Measurements from ENCODE around the gene TOMM7.
"Not testable (repeated sequence)": the region's sequence is repeated elsewhere in the genome, so short reads cannot be mapped to it uniquely, and the experiment has no call there.

The TOMM7 gene

GRCh38 chr7:22814261-22815208 lies 8.1 kb downstream of the TOMM7 start:
- no peak for DNase-seq

- no peak for DNase-seq
These were observed 10.3 kb downstream of the TOMM7 start for GRCh38 chr7:22812353-22812752.

- DNase-seq = no peak
These were observed 10.8 kb downstream of the TOMM7 start for GRCh38 chr7:22811746-22812280.

- no peak for DNase-seq
These were observed 11.8 kb downstream of the TOMM7 start for GRCh38 chr7:22810843-22811242.

- DNase-seq = no peak
These were observed 12.6 kb downstream of the TOMM7 start for GRCh38 chr7:22809902-22810642.

GRCh38 chr7:22808140-22808539 lies 14.5 kb downstream of the TOMM7 start:
- DNase-seq = no peak

GRCh38 chr7:22806752-22807151 lies 15.9 kb downstream of the TOMM7 start:
- no peak for DNase-seq

- no peak for DNase-seq
These were observed 17.4 kb downstream of the TOMM7 start for GRCh38 chr7:22805227-22805626.

GRCh38 chr7:22802831-22803230 lies 19.8 kb downstream of the TOMM7 start:
- DNase-seq = not testable (repeated sequence)

GRCh38 chr7:22802426-22802825 lies 20.2 kb downstream of the TOMM7 start:
- DNase-seq = no peak

GRCh38 chr7:22801912-22802311 lies 20.7 kb downstream of the TOMM7 start:
- no peak for DNase-seq

- no peak for DNase-seq
These were observed 23.0 kb downstream of the TOMM7 start for GRCh38 chr7:22799633-22800032.

- DNase-seq = no peak
These were observed 28.8 kb downstream of the TOMM7 start for GRCh38 chr7:22793593-22794462.

GRCh38 chr7:22791204-22792158 lies 31.2 kb downstream of the TOMM7 start:
- DNase-seq = no peak

- not testable (repeated sequence) for DNase-seq
These were observed 32.0 kb downstream of the TOMM7 start for GRCh38 chr7:22790640-22791039.

- no peak for DNase-seq
These were observed 34.7 kb downstream of the TOMM7 start for GRCh38 chr7:22787951-22788350.

- DNase-seq = no peak
These were observed 36.2 kb downstream of the TOMM7 start for GRCh38 chr7:22786290-22786932.

- no peak for DNase-seq
These were observed 38.3 kb downstream of the TOMM7 start for GRCh38 chr7:22784346-22784745.

- DNase-seq = no peak
These were observed 39.2 kb downstream of the TOMM7 start for GRCh38 chr7:22783421-22783820.

GRCh38 chr7:22782616-22783232 lies 39.9 kb downstream of the TOMM7 start:
- peak; percentile 17 for DNase-seq

Measured in KG1 (cell line).